Measurements from ENCODE around the gene PGRMC2.

The PGRMC2 gene

DNA sequence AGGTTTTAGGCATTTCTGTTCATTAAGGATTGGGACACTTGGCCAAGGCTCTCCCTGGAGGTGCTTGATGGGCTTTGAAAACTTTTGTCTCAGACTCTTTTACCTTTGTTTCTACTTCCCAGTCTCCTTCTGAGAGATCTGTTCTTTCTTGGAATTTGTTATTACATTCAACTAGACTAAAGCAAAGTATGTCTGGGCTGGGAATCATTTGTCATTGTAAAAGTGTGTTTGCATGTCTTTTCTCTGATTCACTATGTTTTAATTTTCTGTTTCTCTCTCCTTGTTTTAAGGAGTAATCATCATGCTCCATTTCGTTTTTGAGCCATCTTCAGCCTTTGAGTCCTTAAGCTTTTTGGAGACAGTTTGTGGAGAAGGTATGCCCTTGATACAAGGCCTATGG, 12.2 kb upstream of the PGRMC2 start:
- DNase-seq (ENCODE audit: extremely low read depth in 1 of 2, low read depth in 1 of 2): no peak

GRCh38 chr4:128298852-128299251, 11.2 kb upstream of the PGRMC2 start:
- no peak for DNase-seq (ENCODE audit: extremely low read depth in 1 of 2, low read depth in 1 of 2)

DNA sequence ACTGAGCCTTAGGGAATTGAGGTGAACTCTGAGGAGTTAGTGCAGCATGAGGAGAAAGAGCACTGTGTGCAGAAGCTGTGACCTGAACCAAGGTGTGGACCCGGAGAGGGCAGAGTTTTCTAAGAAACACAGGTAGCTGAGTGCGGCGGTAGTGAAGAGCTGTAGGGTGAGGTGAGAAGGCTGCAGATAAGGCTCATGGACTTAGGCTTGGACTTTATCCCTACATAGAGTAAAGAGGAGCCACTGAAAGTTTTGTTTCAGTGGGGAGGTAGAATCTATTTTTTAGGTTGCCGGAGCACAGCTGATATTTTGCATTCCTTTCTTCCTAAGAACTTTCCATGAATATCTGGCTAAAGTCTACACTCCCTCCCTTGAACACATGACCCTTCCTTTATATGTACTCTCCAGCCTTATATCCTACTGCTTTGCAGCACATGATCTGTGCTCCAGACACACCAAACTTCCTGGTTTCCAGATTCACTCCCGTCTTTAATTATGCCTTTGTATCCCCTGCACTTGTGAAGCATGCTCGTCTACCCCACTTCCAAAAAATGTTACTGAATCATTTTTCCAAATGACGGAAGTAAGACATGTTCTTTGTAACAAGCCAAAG, 10.6 kb upstream of the PGRMC2 start:
- no peak for DNase-seq (ENCODE audit: extremely low read depth in 1 of 2, low read depth in 1 of 2)

DNA sequence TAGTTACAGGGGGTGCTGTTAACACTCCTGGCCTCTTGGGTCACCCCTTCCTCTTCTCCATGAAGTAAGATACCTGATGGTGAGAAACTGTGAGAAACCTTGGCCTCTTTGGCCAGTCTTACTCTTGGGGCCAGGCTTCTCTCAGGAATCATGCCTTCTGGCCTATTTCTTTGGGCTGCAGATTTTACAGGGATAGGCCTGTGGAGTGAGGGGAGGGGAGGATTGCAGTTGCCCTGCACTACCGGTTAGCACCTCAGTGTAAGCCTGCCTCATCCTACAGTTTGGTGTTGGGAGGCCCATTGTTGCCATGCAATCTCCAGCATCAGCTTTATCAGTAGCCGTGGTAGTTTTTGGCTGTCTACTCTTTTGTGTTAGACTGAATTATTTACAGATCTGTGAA, 7.6 kb upstream of the PGRMC2 start:
- DNase-seq (ENCODE audit: extremely low read depth in 1 of 2, low read depth in 1 of 2): no peak

GRCh38 chr4:128294464-128294863, 6.9 kb upstream of the PGRMC2 start:
- no peak for DNase-seq (ENCODE audit: extremely low read depth in 1 of 2, low read depth in 1 of 2)

GRCh38 chr4:128292349-128292748, 4.7 kb upstream of the PGRMC2 start:
- DNase-seq (ENCODE audit: extremely low read depth in 1 of 2, low read depth in 1 of 2): no peak

- DNase-seq (ENCODE audit: extremely low read depth in 1 of 2, low read depth in 1 of 2): no peak
These were observed 3.5 kb upstream of the PGRMC2 start for GRCh38 chr4:128291096-128291495.

DNA sequence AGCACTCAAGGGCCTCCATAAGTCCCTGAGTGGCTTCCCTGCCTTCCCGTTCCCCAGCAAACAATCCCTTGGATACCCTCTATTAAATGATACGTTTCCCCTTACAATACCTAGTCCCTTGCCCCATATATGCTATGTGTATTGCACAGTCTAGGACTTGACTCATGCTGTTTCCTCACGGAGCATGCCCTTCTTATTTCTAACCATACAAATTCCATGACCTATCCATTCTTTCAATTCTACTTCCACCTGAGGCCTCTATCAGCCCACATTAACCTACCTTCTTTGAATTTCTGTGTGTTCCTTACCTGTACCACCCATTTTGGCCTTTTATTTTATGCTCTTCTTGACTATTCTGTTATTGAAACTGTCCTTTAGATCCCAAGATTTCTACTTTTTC, 2.9 kb upstream of the PGRMC2 start:
- no peak for DNase-seq (ENCODE audit: extremely low read depth in 1 of 2, low read depth in 1 of 2)

DNA sequence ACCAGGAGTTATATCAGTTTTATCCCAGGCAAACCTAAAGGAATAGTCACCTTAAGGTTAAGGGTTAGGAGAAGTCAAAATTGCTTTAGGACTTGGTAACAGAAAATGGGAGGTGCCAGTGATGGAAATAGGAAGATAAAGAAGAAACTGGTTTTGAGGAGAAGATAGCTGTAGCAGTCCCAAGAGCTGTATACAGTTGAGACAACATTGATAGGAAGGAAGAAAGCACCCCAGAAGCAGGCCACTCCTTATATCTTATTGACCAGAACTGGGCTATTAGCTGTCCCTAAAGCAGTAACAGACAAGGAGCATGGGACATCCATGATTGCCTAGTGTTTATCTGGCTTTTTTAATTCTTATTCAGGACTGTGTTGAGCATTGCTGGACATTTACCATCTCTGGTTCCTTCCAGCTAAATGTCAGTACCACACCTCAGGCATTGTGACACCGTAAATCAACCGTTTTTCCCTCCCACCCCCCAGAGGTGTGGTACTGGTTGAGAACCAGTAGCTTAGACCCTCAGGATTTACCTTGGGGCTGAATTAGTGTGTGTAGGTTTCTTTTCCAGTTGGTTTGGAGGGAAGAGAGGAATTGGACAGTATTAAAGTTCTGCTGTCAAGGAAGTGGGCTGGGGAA, 2.0 kb upstream of the PGRMC2 start:
- DNase-seq (ENCODE audit: extremely low read depth in 1 of 2, low read depth in 1 of 2): no peak

- peak in 1 of 2 donors; percentile 17 for DNase-seq (ENCODE audit: extremely low read depth in 1 of 2, low read depth in 1 of 2)
These were observed 1.1 kb upstream of the PGRMC2 start for GRCh38 chr4:128288689-128289106.

- DNase-seq (ENCODE audit: extremely low read depth in 1 of 2, low read depth in 1 of 2): peak; percentile 99
These were observed 467 bp upstream of the PGRMC2 start for GRCh38 chr4:128287871-128288688.

GRCh38 chr4:128286474-128287058, 1.0 kb downstream of the PGRMC2 start:
- no peak for DNase-seq (ENCODE audit: extremely low read depth in 1 of 2, low read depth in 1 of 2)

GRCh38 chr4:128285085-128285997, 2.3 kb downstream of the PGRMC2 start:
- DNase-seq (ENCODE audit: extremely low read depth in 1 of 2, low read depth in 1 of 2): no peak

GRCh38 chr4:128284317-128284716, 3.3 kb downstream of the PGRMC2 start:
- no peak for DNase-seq (ENCODE audit: extremely low read depth in 1 of 2, low read depth in 1 of 2)

- no peak for DNase-seq (ENCODE audit: extremely low read depth in 1 of 2, low read depth in 1 of 2)
These were observed 4.5 kb downstream of the PGRMC2 start for GRCh38 chr4:128283071-128283470.

- no peak for DNase-seq (ENCODE audit: extremely low read depth in 1 of 2, low read depth in 1 of 2)
These were observed 5.1 kb downstream of the PGRMC2 start for GRCh38 chr4:128282516-128282915.

DNA sequence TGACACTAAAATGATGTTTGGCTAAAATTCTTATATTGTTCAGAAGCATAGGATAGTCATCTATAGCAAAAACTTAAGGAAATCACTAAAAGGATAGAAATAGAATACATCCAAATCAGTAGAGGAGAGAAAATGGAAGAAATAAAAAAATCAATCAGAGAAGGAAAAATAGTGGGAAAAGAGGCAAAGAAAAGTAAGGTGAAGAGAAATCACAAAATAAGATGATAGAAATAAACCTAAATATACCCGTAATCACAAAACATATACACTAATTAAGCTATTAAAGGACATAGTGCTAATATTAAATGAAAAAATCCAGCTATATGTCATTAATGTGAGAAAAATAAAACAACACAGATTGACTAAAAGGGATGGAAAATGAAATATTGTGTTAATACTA, 6.3 kb downstream of the PGRMC2 start:
- no peak for DNase-seq (ENCODE audit: extremely low read depth in 1 of 2, low read depth in 1 of 2)

- DNase-seq (ENCODE audit: extremely low read depth in 1 of 2, low read depth in 1 of 2): no peak
These were observed 7.9 kb downstream of the PGRMC2 start for GRCh38 chr4:128279624-128280225.

GRCh38 chr4:128277856-128278255, 9.8 kb downstream of the PGRMC2 start:
- no peak for DNase-seq (ENCODE audit: extremely low read depth in 1 of 2, low read depth in 1 of 2)

GRCh38 chr4:128275346-128275745, 12.3 kb downstream of the PGRMC2 start:
- no peak for DNase-seq (ENCODE audit: extremely low read depth in 1 of 2, low read depth in 1 of 2)

All from activated CD8-positive, alpha-beta memory T cell treated with anti-CD3 and anti-CD28 coated beads for 1 hour (primary cell).